ENCODE results near the gene CSRNP3.
"Not testable (repeated sequence)": the region's sequence is repeated elsewhere in the genome, so short reads cannot be mapped to it uniquely, and the experiment has no call there.

Gene CSRNP3

GRCh38 chr2:165549619-165550018, 80.1 kb downstream of the CSRNP3 start:
- DNase-seq: no peak

DNA sequence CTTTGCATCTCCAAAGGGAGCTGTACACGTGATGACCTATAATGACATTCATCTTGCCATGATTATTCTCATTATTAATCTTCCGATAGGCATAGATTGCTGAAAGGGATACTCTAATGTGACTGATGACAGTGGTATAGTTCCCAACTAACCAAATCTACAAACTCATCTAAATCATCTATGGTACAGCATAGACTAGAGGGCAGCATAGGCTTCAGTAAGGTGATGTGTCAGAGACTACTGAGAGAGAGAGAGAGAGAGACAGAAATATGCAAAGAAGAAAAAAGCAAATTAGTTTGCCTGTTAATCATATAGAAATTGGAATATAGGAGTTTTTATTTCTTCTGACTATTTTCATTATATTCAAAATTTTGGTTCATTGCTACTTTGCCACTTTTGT, 89.3 kb downstream of the CSRNP3 start:
- no peak for DNase-seq

DNA sequence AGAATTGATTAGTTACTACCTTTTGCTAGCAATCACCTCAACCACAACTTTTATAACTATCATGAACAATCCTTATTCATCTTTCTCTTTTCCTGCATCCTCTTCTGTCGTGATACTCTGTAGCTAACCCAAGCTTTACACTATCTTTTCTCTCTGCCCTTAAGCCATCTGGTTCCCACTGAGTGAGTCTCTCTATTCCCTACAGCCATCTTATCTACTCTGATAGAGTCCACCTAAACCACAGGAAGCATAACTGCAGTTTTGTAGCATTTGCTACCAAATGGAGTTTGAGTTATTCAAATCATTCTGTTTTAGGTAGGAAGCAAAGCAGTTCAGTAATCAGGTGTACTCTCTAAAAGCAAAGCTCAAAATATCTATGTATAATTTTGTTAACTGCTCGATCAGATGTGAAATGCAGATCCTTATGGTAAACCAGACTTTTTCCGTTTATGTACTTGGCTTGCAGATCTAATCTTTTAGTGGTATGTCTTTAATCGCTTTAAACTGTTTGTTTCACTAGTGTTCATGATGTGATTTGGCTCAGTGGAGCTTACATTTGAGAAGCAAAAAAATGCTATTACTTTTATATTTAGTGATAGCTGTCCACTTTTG, 91.0 kb downstream of the CSRNP3 start:
- no peak for DNase-seq

- DNase-seq: no peak
Measured at GRCh38 chr2:165561516-165561915, 92.0 kb downstream of the CSRNP3 start.

- no peak for DNase-seq
Measured at GRCh38 chr2:165562233-165562632, 92.7 kb downstream of the CSRNP3 start.

DNA sequence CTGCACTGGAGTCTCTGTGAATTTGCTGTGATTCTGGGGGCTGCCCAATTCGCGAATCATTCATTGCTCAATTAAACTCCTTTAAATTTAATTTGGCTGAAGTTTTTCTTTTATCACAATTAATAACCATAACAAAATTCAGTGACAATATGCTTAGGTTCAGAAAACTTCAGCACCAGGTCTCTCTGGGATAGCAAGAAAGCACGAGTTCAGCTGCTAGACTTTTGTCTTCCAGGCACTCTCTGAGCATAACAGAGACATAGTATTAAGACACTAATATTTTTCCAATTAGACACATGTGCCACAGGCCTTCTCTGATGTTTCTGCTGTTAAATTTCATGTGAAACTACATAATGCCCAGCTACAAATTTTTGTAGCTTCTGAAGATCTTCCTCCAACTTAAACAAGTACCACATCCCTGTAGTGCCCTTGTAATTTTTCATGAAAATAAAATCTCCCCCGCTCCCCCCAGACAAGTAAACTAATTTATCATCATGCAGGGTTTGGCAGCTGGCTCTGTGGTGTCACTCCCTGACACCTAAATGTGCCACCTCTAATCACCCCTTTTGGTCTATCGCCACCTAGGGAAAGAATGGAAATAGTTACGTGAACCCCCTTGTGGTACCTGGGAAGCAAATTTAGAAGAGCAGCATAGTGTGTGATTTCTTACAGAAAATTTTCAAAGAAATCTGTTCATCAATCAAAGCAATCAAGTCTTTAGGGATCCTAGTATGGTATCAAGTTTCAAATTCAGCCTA, 94.1 kb downstream of the CSRNP3 start:
- DNase-seq: no peak

GRCh38 chr2:165566008-165566407, 96.5 kb downstream of the CSRNP3 start:
- no peak for DNase-seq

GRCh38 chr2:165567273-165567672, 97.8 kb downstream of the CSRNP3 start:
- DNase-seq: peak; percentile 90

GRCh38 chr2:165568361-165568760, 98.9 kb downstream of the CSRNP3 start:
- peak; percentile 23 for DNase-seq

DNA sequence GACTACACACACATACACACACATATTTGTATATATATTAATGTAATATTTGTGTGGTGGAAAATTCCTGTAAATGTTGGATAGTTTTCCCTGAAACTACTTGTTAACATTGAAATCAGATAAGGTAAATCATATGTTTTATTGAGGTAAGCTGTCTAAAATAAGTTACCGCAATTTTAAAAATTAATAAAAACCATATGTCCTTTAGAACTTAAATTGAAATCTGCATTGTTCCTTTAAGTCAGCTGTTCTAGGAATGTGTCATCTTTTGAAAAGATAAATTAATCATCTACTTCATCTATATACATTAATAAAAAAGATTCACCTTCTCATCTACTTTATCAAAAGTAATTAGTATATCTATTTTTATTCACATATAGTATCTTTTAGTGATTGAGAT, 102.0 kb downstream of the CSRNP3 start:
- no peak for DNase-seq

DNA sequence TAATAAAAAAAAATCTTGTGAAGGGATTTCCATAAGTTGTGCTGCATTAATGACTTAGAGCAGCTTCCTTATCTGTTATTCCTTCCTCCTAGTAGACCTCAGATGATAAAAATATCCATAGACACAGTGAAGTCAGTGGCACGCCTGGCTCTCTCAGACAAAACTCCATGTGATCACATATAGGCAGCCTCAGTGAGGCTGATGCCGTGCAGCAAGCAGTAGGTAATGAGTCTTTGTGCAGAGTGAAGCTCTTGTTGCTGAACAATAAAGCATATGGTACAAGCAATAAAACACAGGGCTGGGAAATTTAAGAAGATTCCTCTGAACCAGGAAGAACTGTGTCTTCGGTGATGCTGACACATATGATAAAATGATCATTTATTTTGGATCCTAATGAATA, 102.7 kb downstream of the CSRNP3 start:
- peak; percentile 97 for DNase-seq

- DNase-seq: peak; percentile 89
Measured at GRCh38 chr2:165573534-165574461, 104.3 kb downstream of the CSRNP3 start.

- no peak for DNase-seq
Measured at GRCh38 chr2:165575044-165575615, 105.6 kb downstream of the CSRNP3 start.

DNA sequence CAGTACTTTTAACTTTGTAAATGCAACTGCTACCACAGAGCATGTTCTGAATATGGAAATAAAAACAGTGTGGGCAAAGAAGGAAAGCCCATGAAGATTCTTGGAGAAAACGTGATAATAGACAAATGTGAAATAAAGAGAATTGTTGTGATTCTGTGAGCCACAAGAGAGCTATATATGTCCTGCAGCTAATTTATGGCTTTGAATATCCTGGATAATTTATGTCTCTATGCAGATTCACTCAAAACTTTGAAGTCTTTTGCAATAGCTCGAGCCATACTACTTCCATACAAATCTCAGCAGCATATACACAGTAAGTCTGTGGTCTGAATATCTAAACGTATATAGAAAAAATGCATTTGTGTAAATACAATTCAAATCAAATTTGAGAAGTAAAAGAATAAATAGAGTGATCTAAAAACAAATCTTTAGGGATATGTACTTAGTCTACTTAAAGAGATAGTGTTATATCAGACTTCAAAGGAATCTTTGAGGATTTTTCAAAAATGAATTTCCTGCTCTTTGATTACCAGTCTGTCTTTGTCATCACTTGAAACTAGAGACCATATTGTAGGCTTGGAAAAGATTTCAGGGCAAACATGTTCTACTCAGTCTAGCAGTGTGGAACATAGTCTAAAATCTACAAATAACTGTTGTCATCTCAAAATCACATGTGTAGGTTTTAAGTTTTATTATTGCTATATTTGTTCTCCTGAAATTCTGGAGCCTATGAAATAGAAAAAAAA, 107.1 kb downstream of the CSRNP3 start:
- DNase-seq: no peak

DNA sequence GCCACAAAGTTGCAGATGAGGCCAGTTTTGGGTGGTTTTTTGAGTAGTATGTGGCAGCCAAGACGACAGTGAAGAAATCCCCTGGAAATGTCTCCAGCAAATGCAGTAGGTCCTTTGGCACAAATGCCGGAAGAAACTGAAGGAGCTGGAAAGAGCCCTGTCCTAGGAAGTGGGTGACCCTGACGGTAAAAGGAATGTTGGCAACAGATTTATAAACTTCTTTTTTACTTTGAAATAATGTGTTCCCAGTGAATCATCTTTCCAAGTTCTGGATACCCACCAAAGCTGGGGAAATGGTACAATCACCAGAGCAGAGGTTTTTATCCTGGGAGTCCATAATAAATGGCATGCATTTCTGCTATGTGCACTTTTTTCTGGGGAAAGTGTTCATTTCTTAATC, 112.9 kb downstream of the CSRNP3 start:
- no peak for DNase-seq

GRCh38 chr2:165582863-165583506, 113.5 kb downstream of the CSRNP3 start:
- no peak for DNase-seq

DNA sequence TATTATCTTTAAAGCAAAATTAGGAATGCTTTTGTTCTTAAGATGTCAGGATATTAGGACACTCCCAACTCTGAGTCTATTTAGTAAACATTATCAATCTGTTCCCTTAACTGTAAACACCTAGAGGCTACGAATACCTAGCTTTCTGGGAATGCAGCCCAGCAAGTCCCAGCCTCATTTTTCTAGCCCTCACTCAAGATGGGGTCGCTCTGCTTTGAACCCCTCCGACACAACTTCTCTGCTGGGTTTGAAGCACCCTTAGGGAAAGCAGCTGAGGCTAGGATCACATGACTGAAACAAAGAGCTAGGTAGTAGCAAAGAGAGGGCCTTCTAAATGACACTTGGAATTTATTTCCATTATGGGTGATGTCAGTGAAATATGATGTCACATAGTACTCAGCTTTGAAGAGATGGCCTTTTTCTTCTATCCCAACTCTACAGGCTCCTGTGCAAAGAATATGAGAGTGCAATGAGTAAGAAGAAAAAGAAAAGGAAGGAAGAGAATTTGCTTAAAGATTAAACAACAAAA, 114.7 kb downstream of the CSRNP3 start:
- no peak for DNase-seq

GRCh38 chr2:165586019-165586418, 116.5 kb downstream of the CSRNP3 start:
- DNase-seq: no peak

DNA sequence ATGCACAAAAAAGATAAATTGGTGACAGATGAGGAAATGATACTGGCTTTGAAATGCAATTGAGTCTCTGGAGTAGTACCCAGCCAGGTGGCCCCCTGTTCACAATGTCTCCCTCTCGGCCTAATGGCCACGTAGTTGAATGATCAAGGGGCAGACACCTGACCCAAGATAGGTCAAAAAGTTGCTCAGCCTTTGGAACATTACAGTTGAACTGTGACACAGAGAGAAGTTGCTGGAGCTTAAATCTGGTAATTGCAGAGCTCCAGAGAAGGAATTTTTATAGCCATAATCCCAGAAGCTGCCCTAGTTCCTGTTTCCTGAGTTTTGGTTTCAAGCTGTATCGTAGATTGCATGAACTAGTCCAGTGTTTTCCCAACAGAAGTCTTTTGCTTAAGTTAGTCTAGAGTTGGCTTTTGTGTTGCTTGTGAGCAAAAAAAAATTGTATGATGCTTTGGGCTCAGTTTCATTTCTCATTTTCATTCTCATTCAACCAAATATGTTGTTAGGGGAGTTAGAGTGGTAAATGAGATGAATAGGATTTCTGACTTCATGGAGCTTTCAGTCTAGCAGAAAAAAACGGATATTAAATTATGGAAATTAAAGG, 117.9 kb downstream of the CSRNP3 start:
- DNase-seq: no peak

DNA sequence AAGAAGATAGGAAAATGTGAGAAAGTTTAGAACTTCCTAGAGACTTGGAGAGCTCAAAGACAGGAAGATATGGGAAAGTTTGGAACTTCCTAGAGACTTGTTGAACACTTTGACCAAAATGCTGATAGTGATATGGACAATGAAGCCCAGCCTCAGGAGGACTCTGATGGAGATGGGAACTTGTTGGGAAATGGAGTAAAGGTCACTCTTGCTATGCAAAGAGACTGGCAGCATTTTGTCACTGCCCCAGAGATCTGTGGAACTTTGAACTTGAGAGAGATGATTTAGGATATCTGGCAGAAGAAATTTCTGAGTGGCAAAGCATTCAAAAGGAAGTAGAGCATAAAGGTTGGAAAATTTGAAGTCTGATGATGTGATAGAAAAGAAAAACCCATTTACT, 121.5 kb downstream of the CSRNP3 start:
- not testable (repeated sequence) for DNase-seq

DNA sequence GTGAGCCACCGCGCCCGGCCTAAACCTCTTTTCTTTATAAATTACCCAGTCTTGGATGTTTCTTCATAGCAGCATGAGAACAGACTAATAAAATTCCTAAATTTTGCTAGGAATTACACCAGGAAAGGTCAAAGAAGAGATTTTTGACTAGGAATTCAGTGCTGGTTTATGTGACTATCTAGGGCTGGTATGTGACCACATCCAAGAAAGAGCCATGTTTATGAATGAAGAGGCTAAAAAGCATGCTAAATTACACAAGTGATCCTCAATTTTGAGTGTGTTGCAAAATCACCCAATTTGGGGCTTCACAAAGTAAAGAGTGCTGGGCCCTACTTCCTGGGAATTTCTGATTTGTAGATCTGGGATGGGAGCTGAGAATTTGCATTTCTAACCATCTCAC, 123.6 kb downstream of the CSRNP3 start:
- DNase-seq: no peak

Data from DMS153 (cell line).